Lower leg skin (tissue), 3 donors: Measurements from ENCODE around the gene EGF.

ENCODE experiments used
- POLR2A ChIP-seq, 2 donors: fragments of 450-650 bp; IDR thresholded peaks; one replicate each; pipeline ENCODE4 v1.6.1; 2016 to 2017; ENCODE audit warnings: antibody characterized with exemption in 2 of 2, mild to moderate bottlenecking in 1 of 2, moderate library complexity in 1 of 2
- TF ChIP-seq, protein P1 (sequence below), 3 donors: fragments of 450-650 bp; IDR thresholded peaks; one replicate each; pipeline ENCODE4 v1.5.1; 2016; ENCODE audit warnings: antibody characterized with exemption in 3 of 3, mild to moderate bottlenecking in 3 of 3, moderate library complexity in 2 of 3

DNA sequence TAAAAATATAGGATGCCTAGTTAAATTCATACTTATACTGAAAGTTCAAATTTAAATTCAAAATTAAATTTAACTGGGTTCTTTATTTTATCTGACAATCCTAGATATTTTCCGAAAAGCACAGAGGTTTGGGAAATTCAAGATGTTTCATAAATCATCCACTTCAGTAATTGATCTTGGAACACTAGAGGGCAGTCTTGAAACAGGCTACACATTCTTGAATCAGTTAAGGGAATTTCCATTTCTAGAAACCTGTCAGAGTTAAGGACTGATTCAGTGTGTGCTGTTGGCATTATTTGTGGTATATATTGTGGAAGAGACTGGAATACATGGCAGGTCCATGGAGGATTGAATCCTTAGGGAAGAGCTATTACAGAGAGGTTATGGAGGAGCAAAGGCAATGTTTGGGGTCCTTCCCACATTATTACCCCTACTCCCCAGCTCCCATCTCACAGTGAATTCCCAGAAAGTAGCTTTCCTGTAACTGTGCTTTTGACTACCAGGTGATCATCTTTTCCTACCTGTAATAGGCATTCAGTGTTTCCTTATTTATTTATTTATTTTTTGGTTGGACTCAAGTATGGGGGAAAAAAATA is 92.9 kb downstream of the EGF start:
- TF ChIP-seq, protein P1, sequence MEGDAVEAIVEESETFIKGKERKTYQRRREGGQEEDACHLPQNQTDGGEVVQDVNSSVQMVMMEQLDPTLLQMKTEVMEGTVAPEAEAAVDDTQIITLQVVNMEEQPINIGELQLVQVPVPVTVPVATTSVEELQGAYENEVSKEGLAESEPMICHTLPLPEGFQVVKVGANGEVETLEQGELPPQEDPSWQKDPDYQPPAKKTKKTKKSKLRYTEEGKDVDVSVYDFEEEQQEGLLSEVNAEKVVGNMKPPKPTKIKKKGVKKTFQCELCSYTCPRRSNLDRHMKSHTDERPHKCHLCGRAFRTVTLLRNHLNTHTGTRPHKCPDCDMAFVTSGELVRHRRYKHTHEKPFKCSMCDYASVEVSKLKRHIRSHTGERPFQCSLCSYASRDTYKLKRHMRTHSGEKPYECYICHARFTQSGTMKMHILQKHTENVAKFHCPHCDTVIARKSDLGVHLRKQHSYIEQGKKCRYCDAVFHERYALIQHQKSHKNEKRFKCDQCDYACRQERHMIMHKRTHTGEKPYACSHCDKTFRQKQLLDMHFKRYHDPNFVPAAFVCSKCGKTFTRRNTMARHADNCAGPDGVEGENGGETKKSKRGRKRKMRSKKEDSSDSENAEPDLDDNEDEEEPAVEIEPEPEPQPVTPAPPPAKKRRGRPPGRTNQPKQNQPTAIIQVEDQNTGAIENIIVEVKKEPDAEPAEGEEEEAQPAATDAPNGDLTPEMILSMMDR (IDR thresholded peaks at IDR 0.05), result no peak
- no peak for TF ChIP-seq POLR2A (IDR thresholded peaks at IDR 0.05)
